ENCODE results near the gene SPIRE2. TPM values are rescaled to one million over a fixed set of nuclear protein-coding genes. Genes with fewer than 3 reads are reported as not detected.

SPIRE2 gene
- polyA plus RNA-seq, 1 donor (not counting 4 experiments of a cell fraction or from before 2014, with no cell fraction given) = 1.1 TPM

- no peaks in the 10 kb centered on the region for H3K9me3 ChIP-seq (ENCODE audit: control insufficient read depth, low read depth, low read length)
- no peak for DNase-seq (ENCODE audit: low read depth, low spot score)
- dilution Hi-C loops (cut with MboI; ENCODE audit: extremely low pct_ligation_motif_present, low sequenced_read_pairs) = no loop called here
- no peak overlapping the region for H2AFZ ChIP-seq (ENCODE audit: control insufficient read depth, low read length)
- FAIRE-seq = no peak
- no peak overlapping the region for H3K4me3 ChIP-seq (ENCODE audit: control insufficient read depth in 2 of 3, extremely low read depth in 1 of 3, insufficient read depth in 2 of 3, low read depth in 1 of 3, low read length in 3 of 3)
- no peaks in the 10 kb centered on the region for H3K9me1 ChIP-seq (ENCODE audit: control insufficient read depth, extremely low read depth, insufficient read depth, low read length)
- no peak overlapping the region for H3K4me2 ChIP-seq (ENCODE audit: control insufficient read depth, extremely low read depth, insufficient read depth, low read depth, low read length)
- H3K9ac ChIP-seq (ENCODE audit: control insufficient read depth, extremely low read depth, insufficient read depth, low read length) = no peak overlapping the region
- H4K20me1 ChIP-seq (ENCODE audit: control insufficient read depth, extremely low read depth, insufficient read depth, low read length) = no peaks in the 10 kb centered on the region
- H3K36me3 ChIP-seq (ENCODE audit: control insufficient read depth in 2 of 2, extremely low read depth in 1 of 2, insufficient read depth in 2 of 2, low read length in 2 of 2) = no peaks in the 10 kb centered on the region
- H3K27me3 ChIP-seq (ENCODE audit: control insufficient read depth, extremely low read depth, insufficient read depth, low read length) = no peaks in the 10 kb centered on the region
- peaks cover 5% of the 10 kb centered on the region for H3K4me1 ChIP-seq (ENCODE audit: control insufficient read depth, extremely low read depth, insufficient read depth, low read length)
- no peak overlapping the region for H3K27ac ChIP-seq (ENCODE audit: control insufficient read depth, insufficient read depth, low read length)
- H3K79me2 ChIP-seq (ENCODE audit: control insufficient read depth, insufficient read depth, low read length) = no peaks in the 10 kb centered on the region
- TF ChIP-seq EZH2 (IDR thresholded peaks at IDR 0.05; ENCODE audit: low read length) = no peak
- no peak for TF ChIP-seq CTCF (optimal IDR thresholded peaks at IDR 0.05 in 1 of 3, IDR thresholded peaks at IDR 0.05 in 1 of 3, conservative IDR thresholded peaks at IDR 0.05 in 1 of 3; ENCODE audit: extremely low read depth in 1 of 3, insufficient read depth in 2 of 3, low read length in 3 of 3)
Observed at GRCh38 chr16:89826531-89827382, 1.5 kb upstream of the SPIRE2 start.

- Histone ChIP-seq H3K27ac (ENCODE audit: control insufficient read depth, insufficient read depth, low read length) (no peak overlapping the region), H4K20me1 (ENCODE audit: control insufficient read depth, extremely low read depth, insufficient read depth, low read length) (no peaks in the 10 kb centered on the region)
Observed at GRCh38 chr16:89827383-89828198, 684 bp upstream of the SPIRE2 start.

More at GRCh38 chr16:89827383-89828198, 684 bp upstream of the SPIRE2 start:
- Histone ChIP-seq H3K9me3 (ENCODE audit: control insufficient read depth, low read depth, low read length) (no peaks in the 10 kb centered on the region), H3K4me2 (ENCODE audit: control insufficient read depth, extremely low read depth, insufficient read depth, low read depth, low read length) (peak overlapping the region; percentile 90), H3K4me1 (ENCODE audit: control insufficient read depth, extremely low read depth, insufficient read depth, low read length) (peaks cover 5% of the 10 kb centered on the region), H3K4me3 (ENCODE audit: control insufficient read depth in 2 of 3, extremely low read depth in 1 of 3, insufficient read depth in 2 of 3, low read depth in 1 of 3, low read length in 3 of 3) (peak overlapping the region; percentile 43 to 66 (median 57)), H3K9ac (ENCODE audit: control insufficient read depth, extremely low read depth, insufficient read depth, low read length) (peak overlapping the region; percentile 9), H3K79me2 (ENCODE audit: control insufficient read depth, insufficient read depth, low read length) (no peaks in the 10 kb centered on the region), H3K9me1 (ENCODE audit: control insufficient read depth, extremely low read depth, insufficient read depth, low read length) (no peaks in the 10 kb centered on the region), H3K36me3 (ENCODE audit: control insufficient read depth in 2 of 2, extremely low read depth in 1 of 2, insufficient read depth in 2 of 2, low read length in 2 of 2) (no peaks in the 10 kb centered on the region), H3K27me3 (ENCODE audit: control insufficient read depth, extremely low read depth, insufficient read depth, low read length) (no peaks in the 10 kb centered on the region), H2AFZ (ENCODE audit: control insufficient read depth, low read length) (peak overlapping the region; percentile 4)
- no peak for DNase-seq (ENCODE audit: low read depth, low spot score)
- TF ChIP-seq EZH2 (IDR thresholded peaks at IDR 0.05; ENCODE audit: low read length) (no peak), CTCF (optimal IDR thresholded peaks at IDR 0.05 in 1 of 3, IDR thresholded peaks at IDR 0.05 in 1 of 3, conservative IDR thresholded peaks at IDR 0.05 in 1 of 3; ENCODE audit: extremely low read depth in 1 of 3, insufficient read depth in 2 of 3, low read length in 3 of 3) (no peak)
- dilution Hi-C loops (cut with MboI; ENCODE audit: extremely low pct_ligation_motif_present, low sequenced_read_pairs) = no loop called here
- no peak for FAIRE-seq
